Smooth muscle cell (in vitro differentiated cells): ENCODE measurements around the gene N4BP2. TPM values are rescaled to one million over a fixed set of nuclear protein-coding genes. Genes with fewer than 3 reads are reported as not detected.
"Not testable (repeated sequence)": the region's sequence is repeated elsewhere in the genome, so short reads cannot be mapped to it uniquely, and the experiment has no call there.

ENCODE experiments used
- DNase-seq: peaks from one replicate; lab custom pipeline; 2025; ENCODE audit not compliant: unreplicated experiment; lab: John Stamatoyannopoulos, UW
- H2AFZ ChIP-seq: fragments of 200-600 bp; sonication (generic); 2 replicates; pipeline ENCODE4 v1.6.0; 2016; ENCODE audit warnings: antibody characterized with exemption, low read depth, mild to moderate bottlenecking
- H3F3A ChIP-seq: fragments of 200-600 bp; sonication (generic); 2 replicates; pipeline ENCODE4 v1.6.0; 2017; ENCODE audit warnings: antibody characterized with exemption, low read depth
- H3K27ac ChIP-seq: fragments of 200-600 bp; sonication (generic); 2 replicates; pipeline ENCODE4 v1.5.1; 2016; ENCODE audit warnings: low read depth, mild to moderate bottlenecking
- H3K27me3 ChIP-seq: fragments of 200-600 bp; sonication (generic); 2 replicates; pipeline ENCODE4 v1.6.1; 2016; ENCODE audit warnings: low read depth, mild to moderate bottlenecking
- H3K36me3 ChIP-seq: fragments of 200-600 bp; sonication (generic); 2 replicates; pipeline ENCODE4 v1.5.1; 2016; ENCODE audit warnings: low read depth
- H3K4me1 ChIP-seq: fragments of 200-600 bp; sonication (generic); 2 replicates; pipeline ENCODE4 v1.5.1; 2016; ENCODE audit warnings: low read depth
- H3K4me2 ChIP-seq: fragments of 200-600 bp; sonication (generic); 2 replicates; pipeline ENCODE4 v1.6.0; 2016; ENCODE audit warnings: mild to moderate bottlenecking
- H3K4me3 ChIP-seq: fragments of 200-600 bp; sonication (generic); 2 replicates; pipeline ENCODE4 v1.5.1; 2016; ENCODE audit warnings: mild to moderate bottlenecking
- H3K79me2 ChIP-seq: fragments of 200-600 bp; sonication (generic); 2 replicates; pipeline ENCODE4 v1.6.0; 2016; ENCODE audit warnings: low read depth, mild to moderate bottlenecking
- H3K9ac ChIP-seq: fragments of 200-600 bp; sonication (generic); 2 replicates; pipeline ENCODE4 v1.6.0; 2016; ENCODE audit warnings: low read depth
- H3K9me3 ChIP-seq: fragments of 200-600 bp; sonication (generic); replicated peaks from 2 replicates; pipeline ENCODE4 v1.5.1; 2016; ENCODE audit warnings: low read depth
- H4K20me1 ChIP-seq: fragments of 200-600 bp; sonication (generic); 2 replicates; pipeline ENCODE4 v1.6.0; 2016; ENCODE audit warnings: low read depth
- WGBS: methylation state at CpG from one replicate; pipeline ENCODE4 v1.1.7; 2016; ENCODE audit warnings: low lambda C conversion rate; 5-methylcytosine and 5-hydroxymethylcytosine counted together
- polyA plus RNA-seq: library from polyadenylated mRNA; unstranded; fragments of >200 nt; fragmentation: Nextera tagmentation; extraction: Ambion mirVana; gene quantifications from 2 replicates; pipeline ENCODE4 v1.2.1, GENCODE V29; 2016
- total RNA-seq: library from RNA; depleted of rRNA; stranded (reverse); fragments of >200 nt; gene quantifications from 2 replicates; pipeline ENCODE4 v1.2.3, GENCODE V29; 2014
- TF ChIP-seq, protein P1 (sequence below): fragments of 200-600 bp; sonication (generic); IDR thresholded peaks from 2 replicates; pipeline ENCODE4 v1.5.1; 2017; ENCODE audit warnings: borderline replicate concordance, mild to moderate bottlenecking, antibody characterized with exemption; ENCODE audit not compliant: insufficient read depth, poor library complexity, severe bottlenecking

Gene N4BP2
- 40.0 and 40.6 TPM in 2 replicates for total RNA-seq
- 9.0 and 9.2 TPM in 2 replicates for polyA plus RNA-seq

DNA sequence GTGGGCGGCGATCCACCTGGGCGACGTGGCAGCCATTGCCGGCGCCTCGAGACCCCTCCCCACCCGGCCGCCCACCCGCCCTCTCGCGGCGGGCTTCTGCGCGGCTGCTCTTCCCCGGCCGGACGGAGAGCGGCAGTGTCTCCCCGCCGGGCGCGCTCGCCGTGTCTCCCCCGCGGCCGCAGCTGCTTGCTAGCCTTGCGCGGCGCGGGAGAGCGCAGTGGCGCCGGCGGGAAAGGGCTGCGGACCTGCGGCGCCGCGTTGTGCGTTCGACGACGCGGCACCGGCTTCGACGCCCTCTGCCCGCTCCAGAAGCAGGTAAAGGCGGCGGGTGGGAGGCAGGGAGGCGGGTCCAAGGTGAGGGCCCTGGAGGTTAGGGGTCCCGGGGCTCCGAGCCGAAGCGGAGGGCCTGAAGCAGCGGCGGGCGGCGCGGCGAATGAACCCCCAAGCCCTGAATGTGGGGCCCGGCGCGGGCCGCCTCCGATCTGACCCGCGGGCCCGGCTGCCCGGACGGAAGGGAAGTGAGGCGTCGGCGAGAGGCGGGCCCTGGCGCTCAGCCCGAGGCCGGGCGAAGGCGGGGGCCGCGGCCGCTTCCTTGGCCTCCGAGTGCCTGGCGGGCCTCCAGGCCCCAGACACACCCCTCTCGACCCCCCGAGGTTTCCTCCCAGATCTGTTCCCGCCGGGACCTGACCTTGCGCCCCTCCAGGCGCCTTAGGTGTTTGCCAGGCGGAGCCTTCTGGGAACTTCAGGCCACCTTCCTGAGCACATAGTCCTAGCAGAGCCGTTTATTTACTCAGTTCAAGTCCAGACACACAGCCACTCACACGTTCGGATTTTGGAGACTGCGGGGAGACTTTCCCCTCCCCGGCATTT is at the start of gene N4BP2:
N4BP2 (plus strand) TSS at position 135 of the 870 bp plus-strand sequence. CDS start 40,491 bp downstream, outside the sequence.
- Histone ChIP-seq H3K27ac (peak within 1 kb of the TSS; percentile 90), H3K9ac (peak within 1 kb of the TSS; percentile 88), H3K4me2 (peak within 1 kb of the TSS; percentile 96), H2AFZ (peak within 1 kb of the TSS; percentile 89), H3F3A (no peaks in the 10 kb centered on the region), H3K4me3 (peak within 1 kb of the TSS; percentile 69), H3K36me3 (no peaks in the 10 kb centered on the region), H3K9me3 (no peaks in the 10 kb centered on the region), H3K4me1 (peaks cover 20% of the 10 kb centered on the region), H4K20me1 (no peaks in the 10 kb centered on the region), H3K79me2 (peaks cover 40% of the 10 kb centered on the region), H3K27me3 (no peaks in the 10 kb centered on the region)
- TF ChIP-seq, protein P1, sequence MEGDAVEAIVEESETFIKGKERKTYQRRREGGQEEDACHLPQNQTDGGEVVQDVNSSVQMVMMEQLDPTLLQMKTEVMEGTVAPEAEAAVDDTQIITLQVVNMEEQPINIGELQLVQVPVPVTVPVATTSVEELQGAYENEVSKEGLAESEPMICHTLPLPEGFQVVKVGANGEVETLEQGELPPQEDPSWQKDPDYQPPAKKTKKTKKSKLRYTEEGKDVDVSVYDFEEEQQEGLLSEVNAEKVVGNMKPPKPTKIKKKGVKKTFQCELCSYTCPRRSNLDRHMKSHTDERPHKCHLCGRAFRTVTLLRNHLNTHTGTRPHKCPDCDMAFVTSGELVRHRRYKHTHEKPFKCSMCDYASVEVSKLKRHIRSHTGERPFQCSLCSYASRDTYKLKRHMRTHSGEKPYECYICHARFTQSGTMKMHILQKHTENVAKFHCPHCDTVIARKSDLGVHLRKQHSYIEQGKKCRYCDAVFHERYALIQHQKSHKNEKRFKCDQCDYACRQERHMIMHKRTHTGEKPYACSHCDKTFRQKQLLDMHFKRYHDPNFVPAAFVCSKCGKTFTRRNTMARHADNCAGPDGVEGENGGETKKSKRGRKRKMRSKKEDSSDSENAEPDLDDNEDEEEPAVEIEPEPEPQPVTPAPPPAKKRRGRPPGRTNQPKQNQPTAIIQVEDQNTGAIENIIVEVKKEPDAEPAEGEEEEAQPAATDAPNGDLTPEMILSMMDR: peak; percentile 65
- DNase-seq: peak; percentile 51
- WGBS: 1% methylated on average over 60 of the region's 99 CpGs

DNA sequence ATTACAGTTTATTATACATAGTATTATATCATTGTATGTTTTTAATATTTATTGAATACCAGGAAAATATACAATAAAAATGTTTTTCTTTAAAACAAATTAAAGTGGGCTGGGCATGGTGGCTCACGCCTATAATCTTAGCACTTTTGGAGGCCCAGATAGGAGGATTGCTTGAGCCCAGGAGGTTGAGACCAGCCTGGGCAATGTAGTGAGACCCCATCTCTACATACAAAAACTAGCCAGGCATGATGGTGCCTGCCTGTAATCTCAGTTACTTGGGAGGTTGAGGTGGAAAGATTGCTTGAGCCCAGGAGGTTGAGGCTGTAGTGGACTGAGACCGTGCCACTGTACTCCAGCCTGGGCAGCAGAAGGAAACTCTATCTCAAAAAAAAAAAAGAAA is 40.6 kb upstream of the N4BP2 start:
- Histone ChIP-seq H3F3A (no peaks in the 10 kb centered on the region), H3K27ac (no peak overlapping the region), H3K9me3 (no peaks in the 10 kb centered on the region), H3K9ac (no peak overlapping the region), H3K27me3 (no peaks in the 10 kb centered on the region), H4K20me1 (no peaks in the 10 kb centered on the region), H3K36me3 (no peaks in the 10 kb centered on the region), H2AFZ (no peak overlapping the region), H3K4me3 (no peak overlapping the region), H3K4me2 (no peak overlapping the region), H3K79me2 (no peaks in the 10 kb centered on the region), H3K4me1 (no peaks in the 10 kb centered on the region)
- TF ChIP-seq, protein P1: no peak
- 100% methylated on average over 2 of the region's 2 CpGs for WGBS
- no peak for DNase-seq

DNA sequence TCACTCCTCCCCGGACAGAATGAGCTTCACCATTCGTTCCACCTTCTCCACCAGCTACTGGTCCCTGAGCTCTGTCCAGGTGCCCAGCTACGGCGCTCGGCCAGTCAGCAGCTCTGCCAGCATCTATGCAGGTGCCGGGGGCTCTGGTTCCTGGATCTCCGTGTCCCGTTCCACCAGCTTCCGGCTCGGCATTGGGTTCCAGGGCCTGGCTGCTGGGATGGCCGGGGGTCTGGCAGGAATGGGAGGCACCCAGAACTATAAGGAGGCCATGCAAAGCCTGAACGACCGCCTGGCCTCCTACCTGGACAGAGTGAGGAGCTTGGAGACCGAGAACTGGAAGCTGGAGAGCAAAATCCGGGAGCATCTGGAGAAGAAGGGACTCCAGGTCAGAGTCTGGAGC is 36.4 kb upstream of the N4BP2 start:
- Histone ChIP-seq H3K9ac (no peak overlapping the region), H3K9me3 (no peaks in the 10 kb centered on the region), H2AFZ (no peak overlapping the region), H3K4me2 (no peak overlapping the region), H3K4me3 (no peak overlapping the region), H3K36me3 (no peaks in the 10 kb centered on the region), H3K79me2 (no peaks in the 10 kb centered on the region), H3K27me3 (no peaks in the 10 kb centered on the region), H3K27ac (no peak overlapping the region), H3K4me1 (no peaks in the 10 kb centered on the region), H3F3A (no peaks in the 10 kb centered on the region), H4K20me1 (no peaks in the 10 kb centered on the region)
- TF ChIP-seq, protein P1: no peak
- 96% methylated on average over 15 of the region's 15 CpGs for WGBS
- DNase-seq: no peak

DNA sequence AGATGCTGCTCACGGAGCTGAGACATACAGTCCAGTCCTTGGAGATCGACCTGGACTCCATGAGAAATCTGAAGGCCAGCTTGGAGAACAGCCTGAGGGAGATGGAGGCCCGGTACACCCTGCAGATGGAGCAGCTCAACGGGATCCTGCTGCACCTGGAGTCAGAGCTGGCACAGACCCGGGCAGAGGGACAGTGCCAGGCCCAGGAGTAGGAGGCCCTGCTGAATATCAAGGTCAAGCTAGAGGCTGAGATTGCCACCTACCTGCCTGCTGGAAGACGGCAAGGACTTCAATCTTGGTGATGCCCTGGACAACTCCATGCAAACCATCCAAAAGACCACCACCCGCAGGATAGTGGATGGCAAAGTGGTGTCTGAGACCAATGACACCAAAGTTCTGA is 35.5 kb upstream of the N4BP2 start:
- not testable (repeated sequence) for H3K27ac ChIP-seq, H3K36me3 ChIP-seq, H2AFZ ChIP-seq, DNase-seq, H3K4me3 ChIP-seq, H3K9ac ChIP-seq, H3K4me2 ChIP-seq, H3K27me3 ChIP-seq, H4K20me1 ChIP-seq, H3K79me2 ChIP-seq, H3K4me1 ChIP-seq, H3K9me3 ChIP-seq, H3F3A ChIP-seq
- WGBS: 94% methylated on average over 7 of the region's 7 CpGs

DNA sequence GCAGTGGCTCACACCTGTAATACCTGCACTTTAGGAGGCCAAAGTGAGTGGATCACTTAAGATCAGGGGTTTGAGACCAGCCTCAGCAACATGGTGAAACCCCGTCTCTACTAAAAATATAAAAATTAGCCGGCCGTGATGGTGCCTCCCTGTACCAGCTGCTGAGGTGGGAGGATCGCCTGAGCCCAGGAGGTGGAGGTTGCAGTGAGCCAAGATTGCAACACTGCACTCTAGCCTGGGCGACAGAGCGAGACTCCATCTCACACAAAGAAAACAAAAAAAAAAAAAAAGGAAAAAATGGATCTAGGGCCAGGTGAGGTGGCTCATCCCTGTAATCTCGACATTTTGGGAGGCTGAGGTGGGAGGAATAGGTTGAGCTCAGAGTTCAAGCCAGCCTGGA is 32.6 kb upstream of the N4BP2 start:
- not testable (repeated sequence) for H3K4me2 ChIP-seq, H2AFZ ChIP-seq, H3K9me3 ChIP-seq, H4K20me1 ChIP-seq, H3K27ac ChIP-seq, H3K27me3 ChIP-seq, H3K36me3 ChIP-seq, H3K4me1 ChIP-seq, DNase-seq, H3K79me2 ChIP-seq, H3K9ac ChIP-seq, H3F3A ChIP-seq, H3K4me3 ChIP-seq
- 85% methylated on average over 4 of the region's 7 CpGs for WGBS
